Mesenteric fat pad (tissue), 1 donor: ENCODE measurements around the gene IQSEC3. TPM values are rescaled to one million over a fixed set of nuclear protein-coding genes. Genes with fewer than 3 reads are reported as not detected.
"Not testable (repeated sequence)": the region's sequence is repeated elsewhere in the genome, so short reads cannot be mapped to it uniquely, and the experiment has no call there.

ENCODE experiments used
- DNase-seq: peaks from one replicate; pipeline ENCODE4 v3.0.0-alpha.2; 2020; ENCODE audit warnings: low spot score
- total RNA-seq: library from RNA; stranded (reverse); fragmentation: NEBNext Ultra II Directional; extraction: Animal tissue kit (Norgen Biotek cat#: 25700); gene quantifications from one replicate; pipeline ENCODE4 v1.2.1, GENCODE V29; 2021
- donor health status: DM: yes; HTN: yes; CAD: no.

Gene IQSEC3
- total RNA-seq, 1 donor from 2014 or later: 8.1 TPM

- DNase-seq: no peak
These were observed 43.3 kb downstream of the IQSEC3 start for GRCh38 chr12:109872-110271.

- no peak for DNase-seq
These were observed 45.3 kb downstream of the IQSEC3 start for GRCh38 chr12:111699-112493.

DNA sequence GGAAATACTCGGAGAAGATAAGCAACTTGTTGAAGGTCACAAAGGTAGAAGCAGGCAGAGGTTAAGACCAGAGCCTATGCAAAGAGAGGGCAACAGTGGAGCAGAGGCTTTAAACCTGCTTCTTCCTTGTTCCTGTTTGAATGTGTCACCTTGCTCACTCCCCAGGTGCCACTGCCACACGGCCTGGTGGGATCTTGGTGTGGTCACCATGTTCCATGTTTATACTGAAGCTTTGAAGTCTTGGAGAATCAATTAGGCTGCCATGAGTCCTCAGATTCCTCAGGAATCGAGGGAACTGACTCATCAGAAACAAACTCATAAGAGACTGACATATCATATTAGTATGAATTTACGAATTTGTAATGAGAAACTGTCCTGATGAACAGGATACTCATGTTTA is 46.8 kb downstream of the IQSEC3 start:
- DNase-seq: no peak

GRCh38 chr12:114626-115211 is 48.2 kb downstream of the IQSEC3 start:
- DNase-seq: no peak

DNA sequence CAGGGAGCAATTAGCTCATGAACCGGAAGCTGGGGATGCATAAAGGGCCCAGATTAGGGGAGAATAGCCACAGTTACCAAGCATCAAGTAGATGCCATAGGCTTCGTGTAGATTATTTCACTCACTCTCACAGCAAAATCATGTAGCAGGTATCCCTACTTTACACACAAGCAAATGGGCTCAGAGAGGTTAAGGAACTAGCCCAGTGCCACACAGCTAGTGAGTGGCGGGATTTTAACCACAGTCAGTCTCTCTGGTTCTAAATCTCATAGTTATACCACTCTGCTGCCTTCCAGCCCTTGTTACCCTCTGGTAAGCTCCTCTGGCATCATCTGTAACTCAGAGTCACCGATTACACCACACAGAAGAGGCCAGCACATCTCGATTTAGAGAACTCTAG is 49.0 kb downstream of the IQSEC3 start:
- no peak for DNase-seq

DNA sequence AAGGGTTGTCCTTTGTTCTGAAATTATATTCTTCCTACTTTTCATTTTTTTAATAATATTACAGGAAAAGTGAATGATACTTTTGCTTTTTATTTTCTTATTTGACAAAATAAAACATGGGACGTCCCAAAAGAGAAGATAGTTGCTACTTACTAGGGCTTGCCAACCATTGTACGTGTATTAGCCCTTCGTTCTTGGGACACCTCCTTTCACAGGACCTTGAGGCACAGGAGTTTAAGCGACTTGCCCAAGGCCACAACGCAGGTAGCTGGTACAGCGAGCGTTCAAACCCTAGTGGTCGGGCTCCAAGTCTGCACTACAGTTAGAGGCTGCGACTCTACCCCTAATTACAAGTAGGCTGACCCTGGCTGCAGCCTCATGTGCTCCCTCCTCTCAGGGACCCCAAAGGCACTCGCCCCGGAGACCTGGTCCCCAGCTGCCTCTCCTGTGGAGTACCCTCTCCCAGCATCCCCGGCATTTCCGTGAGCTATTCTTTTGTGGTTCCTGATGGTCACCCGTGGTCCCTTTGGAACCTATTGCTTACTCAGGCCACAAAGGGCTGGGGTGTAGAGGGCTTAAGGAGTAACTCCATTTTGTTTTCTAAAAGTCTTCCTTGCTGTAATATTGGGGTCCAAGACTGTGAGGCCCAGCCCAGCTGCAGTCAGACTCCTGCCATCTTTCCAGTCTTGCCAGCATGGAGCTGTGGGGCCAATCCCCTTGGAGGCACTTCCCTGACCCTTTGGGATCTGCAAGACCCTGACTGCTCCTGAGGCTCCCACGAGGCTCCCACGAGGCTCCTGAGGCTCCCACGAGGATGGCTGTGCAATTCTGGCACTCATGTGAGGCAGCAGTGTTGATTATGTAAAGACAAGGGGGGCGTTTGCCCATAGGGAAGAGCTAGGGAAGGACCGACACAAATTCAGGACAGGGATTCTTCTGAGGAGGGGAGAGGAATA is 49.7 kb downstream of the IQSEC3 start:
- DNase-seq: no peak

GRCh38 chr12:117311-117710 is 50.7 kb downstream of the IQSEC3 start:
- no peak for DNase-seq

GRCh38 chr12:117816-118345 is 51.3 kb downstream of the IQSEC3 start:
- DNase-seq: no peak

DNA sequence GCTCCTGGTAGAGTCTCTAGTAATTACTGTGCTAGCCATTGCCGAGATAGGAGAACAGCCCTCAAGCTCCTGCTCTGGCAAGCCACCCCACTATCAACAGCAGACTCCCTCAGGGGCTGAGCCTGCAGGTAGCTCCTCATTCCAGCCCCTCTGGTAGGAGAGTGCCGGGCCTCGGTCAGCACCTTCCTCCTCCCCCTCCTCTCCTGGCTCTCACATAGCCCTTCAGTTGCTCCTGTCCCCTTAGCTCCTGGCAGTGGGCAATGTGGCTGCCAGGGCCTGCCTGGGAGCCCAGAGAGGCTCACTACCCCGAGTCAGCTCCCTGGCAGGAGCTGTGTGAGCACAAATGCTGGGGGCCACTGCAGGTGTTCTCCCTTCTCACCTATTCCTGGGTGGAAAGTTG is 52.0 kb downstream of the IQSEC3 start:
- no peak for DNase-seq

- no peak for DNase-seq
These were observed 54.4 kb downstream of the IQSEC3 start for GRCh38 chr12:120951-121350.

DNA sequence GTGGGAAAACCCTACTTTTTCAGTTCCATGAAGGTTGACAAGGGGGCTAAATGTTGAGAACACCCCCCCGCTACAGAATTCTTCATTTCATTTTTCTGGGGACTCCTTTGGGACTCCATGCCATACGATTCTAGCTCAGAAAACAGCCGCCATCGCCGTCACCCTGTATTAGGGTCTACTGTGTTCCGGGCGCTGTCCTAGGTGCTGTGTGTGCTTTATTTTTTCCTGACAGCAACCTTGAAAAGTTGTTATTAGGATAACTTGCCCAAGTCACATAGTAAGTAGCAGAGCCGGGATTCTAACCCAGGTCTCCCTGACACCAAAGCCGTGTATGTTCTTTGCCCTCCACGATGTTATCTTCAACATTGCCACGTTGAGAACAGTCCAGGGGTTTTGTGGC is 55.1 kb downstream of the IQSEC3 start:
- no peak for DNase-seq

GRCh38 chr12:125075-125474 is 58.5 kb downstream of the IQSEC3 start:
- DNase-seq: no peak

DNA sequence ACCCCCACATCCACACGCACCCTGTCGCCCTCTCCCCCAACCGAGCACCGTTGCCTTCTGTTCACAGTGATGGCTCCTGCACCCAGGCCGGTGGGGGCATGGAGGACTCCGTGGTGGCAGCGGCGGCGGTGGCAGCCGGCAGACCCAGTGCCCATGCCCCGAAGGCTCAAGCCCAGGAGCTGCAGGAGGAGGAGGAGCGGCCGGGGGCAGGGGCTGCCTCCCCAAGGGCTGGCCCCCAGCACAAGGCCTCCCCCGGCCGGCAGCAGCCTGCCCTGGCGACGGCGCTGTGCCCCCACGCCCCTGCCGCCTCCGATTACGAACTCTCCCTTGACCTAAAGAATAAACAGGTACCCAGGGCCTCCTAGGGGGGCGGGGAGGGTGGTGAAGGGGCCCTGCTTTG is 59.0 kb downstream of the IQSEC3 start:
- DNase-seq: no peak

- DNase-seq: no peak
These were observed 61.5 kb downstream of the IQSEC3 start for GRCh38 chr12:128079-128478.

DNA sequence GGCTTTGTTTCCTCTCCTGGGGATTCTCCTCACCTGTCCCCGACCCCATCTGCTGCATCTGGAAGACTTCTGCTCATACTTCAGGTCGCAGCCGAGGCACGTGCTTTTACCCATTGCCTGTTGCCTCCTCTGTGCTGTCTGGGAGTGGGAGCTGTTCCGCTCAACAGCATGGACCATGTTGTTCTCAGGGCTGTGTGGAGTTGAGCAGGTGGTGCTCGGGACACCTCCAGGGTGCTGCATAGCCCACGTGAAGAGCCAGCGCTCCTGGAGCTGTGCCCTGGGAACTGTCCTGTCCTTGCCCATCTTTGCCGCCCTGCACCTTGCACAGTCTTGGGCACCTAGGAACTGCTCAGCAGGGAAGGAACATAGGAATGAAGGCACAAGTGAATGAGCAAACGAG is 62.4 kb downstream of the IQSEC3 start:
- no peak for DNase-seq

DNA sequence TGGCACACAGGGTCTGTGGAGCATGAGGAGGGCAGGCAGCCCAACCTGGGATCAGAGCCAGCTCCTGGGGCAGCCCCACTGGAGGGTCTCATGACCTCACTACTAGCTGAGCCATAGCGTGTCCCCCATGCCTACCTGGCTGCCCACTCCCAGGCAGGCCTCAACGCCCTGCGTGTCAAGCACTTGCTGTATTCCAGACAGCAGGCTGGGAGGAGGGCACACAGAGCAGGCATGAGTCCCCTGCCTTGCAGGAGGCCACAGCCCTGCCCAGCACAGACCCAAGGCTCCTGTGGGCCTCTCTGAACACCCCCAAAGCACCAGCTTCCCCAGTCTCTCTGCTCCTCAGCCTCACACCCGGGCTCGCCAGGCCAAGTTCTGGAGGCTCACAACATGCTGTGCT is 64.0 kb downstream of the IQSEC3 start:
- no peak for DNase-seq

DNA sequence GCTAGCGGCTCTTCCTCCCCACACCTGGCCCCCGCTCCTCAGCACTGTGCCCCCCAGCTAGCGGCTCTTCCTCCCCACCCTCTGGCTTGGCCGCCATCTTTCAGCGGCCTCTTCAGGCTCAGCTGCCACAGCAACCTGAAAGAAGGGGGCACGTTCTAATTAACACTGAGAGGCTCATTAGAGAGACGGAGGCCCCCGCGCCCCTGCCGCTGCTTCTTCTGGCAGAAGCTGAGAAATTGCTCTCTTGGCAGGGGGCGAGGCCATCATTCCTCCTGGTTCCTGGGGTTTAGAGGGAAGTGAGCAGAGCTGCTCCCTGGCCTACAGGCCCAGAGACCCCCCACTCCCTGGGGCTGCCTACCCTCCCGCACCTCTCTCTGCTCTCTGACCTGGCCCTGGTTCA is 64.4 kb downstream of the IQSEC3 start:
- DNase-seq: no peak

DNA sequence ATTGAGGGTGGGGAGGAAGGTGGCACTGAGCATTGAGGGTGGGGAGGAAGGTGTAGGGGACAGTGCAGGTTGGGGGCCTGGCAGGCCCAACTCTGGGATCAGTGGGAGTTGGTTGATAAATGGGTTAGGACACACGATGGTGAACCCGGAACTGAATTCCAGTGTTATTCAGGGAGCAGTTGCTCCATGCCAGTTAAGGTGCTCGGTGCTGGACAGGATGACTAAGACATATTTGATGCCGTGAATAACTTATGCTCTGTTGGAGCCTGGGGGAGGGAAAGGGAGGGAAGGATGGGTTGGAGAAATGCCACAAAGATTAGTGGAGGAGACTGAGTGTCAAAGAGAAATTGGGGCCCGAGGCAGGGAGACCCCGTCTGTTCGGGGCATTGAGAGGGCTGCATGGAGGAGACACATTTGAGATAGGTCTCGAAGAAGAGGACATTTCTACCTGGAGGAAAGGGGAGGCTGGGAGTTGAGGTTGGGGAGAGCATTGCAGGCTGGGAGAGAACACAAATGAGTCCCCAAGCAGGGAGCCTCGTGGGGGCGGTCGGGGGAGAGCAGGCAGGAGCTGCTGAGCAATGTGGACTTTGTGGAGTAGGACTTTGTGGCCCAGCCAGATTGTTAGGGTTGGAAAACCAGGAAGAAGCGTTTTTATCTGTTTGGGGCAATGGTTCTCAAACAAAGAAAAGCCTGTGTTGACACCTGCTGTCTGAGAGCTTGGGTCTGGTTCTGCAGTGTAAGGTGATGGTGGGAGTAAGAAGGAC is 65.3 kb downstream of the IQSEC3 start:
- DNase-seq: no peak

GRCh38 chr12:133616-134232 is 67.2 kb downstream of the IQSEC3 start:
- DNase-seq: not testable (repeated sequence)

GRCh38 chr12:135138-135537 is 68.6 kb downstream of the IQSEC3 start:
- DNase-seq: no peak
